CD4-positive, alpha-beta T cell treated with Interleukin-6 for 4 hours (primary cell): ENCODE measurements around the gene ANKRD13D.
A peak's percentile ranks its signal among the peaks of the same experiment; 100 is the strongest.

Experiments used
- DNase-seq: peaks from one replicate; pipeline ENCODE4 v3.0.0-alpha.2; 2020; ENCODE audit warnings: mixed read lengths

ANKRD13D gene

GRCh38 chr11:67262731-67263675 lies 26.1 kb upstream of the ANKRD13D start:
- DNase-seq, result peak; percentile 83

- DNase-seq, result no peak
Measured at GRCh38 chr11:67264260-67264659, 24.8 kb upstream of the ANKRD13D start.

- DNase-seq, result no peak
Measured at GRCh38 chr11:67264877-67265632, 24.0 kb upstream of the ANKRD13D start.

GRCh38 chr11:67265633-67266448 lies 23.3 kb upstream of the ANKRD13D start:
- DNase-seq, result peak; percentile 83

GRCh38 chr11:67266449-67267187 lies 22.5 kb upstream of the ANKRD13D start, which contains the start of gene GRK2:
Gene GRK2, plus strand, starts transcription at chr11:67266473. Its CDS starts 227 bp downstream, at chr11:67266700.
- DNase-seq, result peak; percentile 59

GRCh38 chr11:67267188-67268080 lies 21.7 kb upstream of the ANKRD13D start:
- DNase-seq, result peak; percentile 59

- peak; percentile 75 for DNase-seq
Measured at GRCh38 chr11:67268081-67268961, 20.8 kb upstream of the ANKRD13D start.

- DNase-seq, result no peak
Measured at GRCh38 chr11:67268962-67269268, 20.2 kb upstream of the ANKRD13D start.

GRCh38 chr11:67269401-67270255 lies 19.5 kb upstream of the ANKRD13D start:
- no peak for DNase-seq

GRCh38 chr11:67270256-67271204 lies 18.6 kb upstream of the ANKRD13D start:
- DNase-seq, result peak; percentile 56

GRCh38 chr11:67271205-67271540 lies 17.9 kb upstream of the ANKRD13D start:
- DNase-seq, result no peak

GRCh38 chr11:67271541-67272284 lies 17.4 kb upstream of the ANKRD13D start:
- DNase-seq, result peak; percentile 65

- DNase-seq, result peak; percentile 50
Measured at GRCh38 chr11:67272327-67273259, 16.5 kb upstream of the ANKRD13D start.

- no peak for DNase-seq
Measured at GRCh38 chr11:67273260-67273990, 15.7 kb upstream of the ANKRD13D start.
